HEK293T (cell line): ENCODE data around the gene TREML4.

Experiments
- CTCF ChIA-PET: fragments of 350-600 bp; formaldehyde crosslinking; extraction: SDS; loops from one replicate; lab custom pipeline; 2021; ENCODE audit warnings: antibody characterized with exemption, inconsistent platforms; lab: Yijun Ruan, JAX
- POLR2A ChIA-PET: fragments of 350-600 bp; formaldehyde crosslinking; extraction: SDS; loops from one replicate; lab custom pipeline; 2020; ENCODE audit warnings: antibody characterized with exemption, inconsistent platforms; lab: Yijun Ruan, JAX
- DNase-seq: peaks from one replicate; pipeline ENCODE4 v3.0.0; 2012; ENCODE audit warnings: mixed read lengths; ENCODE audit errors: extremely low spot score
- ARNT ChIP-seq: fragments of 450-650 bp; IDR thresholded peaks from 2 replicates; pipeline ENCODE4 v1.6.1; 2017; ENCODE audit warnings: mild to moderate bottlenecking
- BHLHE40 ChIP-seq: fragments of 450-650 bp; IDR thresholded peaks from 2 replicates; pipeline ENCODE4 v1.6.1; 2016; ENCODE audit warnings: mild to moderate bottlenecking, moderate library complexity, borderline replicate concordance
- CTBP1 ChIP-seq: fragments of 450-650 bp; IDR thresholded peaks from 2 replicates; pipeline ENCODE4 v1.6.1; 2016; ENCODE audit warnings: borderline replicate concordance
- ELF4 ChIP-seq: fragments of 450-650 bp; IDR thresholded peaks from 2 replicates; pipeline ENCODE4 v1.6.1; 2017; ENCODE audit warnings: antibody characterized with exemption
- FOXA1 ChIP-seq: fragments of 450-650 bp; IDR thresholded peaks from 2 replicates; pipeline ENCODE4 v1.6.1; 2016; ENCODE audit warnings: mild to moderate bottlenecking
- FOXK2 ChIP-seq: fragments of 450-650 bp; IDR thresholded peaks from 2 replicates; pipeline ENCODE4 v1.6.1; 2016; ENCODE audit warnings: mild to moderate bottlenecking
- FOXM1 ChIP-seq: fragments of 450-650 bp; IDR thresholded peaks from 2 replicates; pipeline ENCODE4 v1.6.1; 2017; ENCODE audit warnings: mild to moderate bottlenecking, borderline replicate concordance
- HDGF ChIP-seq: fragments of 450-650 bp; IDR thresholded peaks from 2 replicates; pipeline ENCODE4 v1.6.1; 2017; ENCODE audit warnings: antibody characterized with exemption, borderline replicate concordance
- L3MBTL2 ChIP-seq: fragments of 450-650 bp; conservative IDR thresholded peaks from 2 replicates; pipeline ENCODE4 v1.6.1; 2016; ENCODE audit warnings: mild to moderate bottlenecking
- LEF1 ChIP-seq: fragments of 450-650 bp; IDR thresholded peaks from 2 replicates; pipeline ENCODE4 v1.6.1; 2017; ENCODE audit warnings: mild to moderate bottlenecking, borderline replicate concordance
- NFRKB ChIP-seq: fragments of 450-650 bp; IDR thresholded peaks from 2 replicates; pipeline ENCODE4 v1.6.1; 2016; ENCODE audit warnings: mild to moderate bottlenecking, moderate library complexity
- PKNOX1 ChIP-seq: fragments of 450-650 bp; IDR thresholded peaks from 2 replicates; pipeline ENCODE4 v1.6.1; 2016
- SP1 ChIP-seq: fragments of 450-650 bp; IDR thresholded peaks from 2 replicates; pipeline ENCODE4 v1.6.1; 2017
- SUZ12 ChIP-seq: fragments of 450-650 bp; IDR thresholded peaks from 2 replicates; pipeline ENCODE4 v1.6.1; 2016; ENCODE audit warnings: mild to moderate bottlenecking
- TARDBP ChIP-seq: fragments of 450-650 bp; IDR thresholded peaks from 2 replicates; pipeline ENCODE4 v1.6.1; 2016
- ZNF384 ChIP-seq: fragments of 450-650 bp; IDR thresholded peaks from 2 replicates; pipeline ENCODE4 v1.6.1; 2016

Gene TREML4

GRCh38 chr6:41193171-41193734, 34.9 kb upstream of the TREML4 start:
- no peak for DNase-seq
- POLR2A ChIA-PET, result no interaction called here
- no peak for TF ChIP-seq LEF1
- TF ChIP-seq FOXA1, result no peak
- TF ChIP-seq PKNOX1, result no peak
- TF ChIP-seq ZNF384, result no peak
- TF ChIP-seq FOXM1, result no peak
- TF ChIP-seq NFRKB, result no peak
- TF ChIP-seq L3MBTL2, result no peak
- no peak for TF ChIP-seq ELF4
- TF ChIP-seq HDGF, result no peak
- CTCF ChIA-PET, result no interaction called here

GRCh38 chr6:41193884-41194283, 34.3 kb upstream of the TREML4 start:
- DNase-seq, result no peak
- POLR2A ChIA-PET, result no interaction called here
- no peak for TF ChIP-seq ZNF384
- no peak for TF ChIP-seq BHLHE40
- no peak for TF ChIP-seq TARDBP
- no peak for TF ChIP-seq HDGF
- CTCF ChIA-PET, result no interaction called here

- no peak for DNase-seq
- ChIA-PET CTCF (no interaction called here), POLR2A (no interaction called here)
- TF ChIP-seq ZNF384 (no peak), LEF1 (no peak), L3MBTL2 (no peak), ELF4 (no peak), FOXK2 (no peak), TARDBP (no peak), SP1 (no peak)
Observed at GRCh38 chr6:41194386-41194785, 33.8 kb upstream of the TREML4 start.

GRCh38 chr6:41197234-41197633, 30.9 kb upstream of the TREML4 start:
- ChIA-PET CTCF (no interaction called here), POLR2A (no interaction called here)
- no peak for DNase-seq
- no peak for TF ChIP-seq LEF1
- TF ChIP-seq FOXA1, result no peak
- TF ChIP-seq BHLHE40, result no peak
- no peak for TF ChIP-seq ZNF384
- TF ChIP-seq FOXK2, result no peak
- TF ChIP-seq FOXM1, result no peak
- no peak for TF ChIP-seq PKNOX1
- TF ChIP-seq ELF4, result no peak
- no peak for TF ChIP-seq SUZ12
- no peak for TF ChIP-seq TARDBP
- TF ChIP-seq L3MBTL2, result no peak
- TF ChIP-seq NFRKB, result no peak

GRCh38 chr6:41199552-41200246, 28.4 kb upstream of the TREML4 start:
- DNase-seq, result no peak
- POLR2A ChIA-PET, result no interaction called here
- CTCF ChIA-PET, result interaction anchor here (0.7 kb wide), 1 partner anchor 8 kb away, joined by 3 read pairs; no protein-coding TSS in a partner anchor
- TF ChIP-seq CTBP1, result no peak
- no peak for TF ChIP-seq ARNT
- no peak for TF ChIP-seq FOXK2
- TF ChIP-seq FOXA1, result no peak
- no peak for TF ChIP-seq LEF1
- no peak for TF ChIP-seq L3MBTL2
- TF ChIP-seq SP1, result no peak
- no peak for TF ChIP-seq ELF4
- TF ChIP-seq HDGF, result no peak
- no peak for TF ChIP-seq PKNOX1
- no peak for TF ChIP-seq TARDBP
- no peak for TF ChIP-seq NFRKB
- TF ChIP-seq SUZ12, result no peak
- TF ChIP-seq ZNF384, result no peak
- TF ChIP-seq BHLHE40, result no peak
- no peak for TF ChIP-seq FOXM1

GRCh38 chr6:41200296-41200900, 27.8 kb upstream of the TREML4 start:
- no peak for TF ChIP-seq CTBP1
- CTCF ChIA-PET, result interaction anchor here (0.7 to 1.1 kb wide), 2 partner anchors 9 to 18 kb away, joined by 3 read pairs; no protein-coding TSS in a partner anchor
- no peak for DNase-seq
- POLR2A ChIA-PET, result no interaction called here
